ENCODE results near the gene ACTR2. TPM values are rescaled to one million over a fixed set of nuclear protein-coding genes. Genes with fewer than 3 reads are reported as not detected.

The ACTR2 gene
- total RNA-seq, 1 experiment from 2014 or later: 347 TPM

GRCh38 chr2:65198737-65199136, 28.9 kb upstream of the ACTR2 start:
- ChIA-PET CTCF (no interaction called here), POLR2A (no interaction called here)
- DNase-seq (ENCODE audit: low read depth, low spot score) (no peak), ATAC-seq (no peak)
- Histone ChIP-seq H3K27ac (ENCODE audit: low read length) (no peak overlapping the region), H3K4me3 (ENCODE audit: low read depth in 2 of 2, low read length in 2 of 2) (no peak overlapping the region), H3K36me3 (ENCODE audit: control insufficient read depth, insufficient read depth, low read length) (no peaks in the 10 kb centered on the region), H3K9me3 (ENCODE audit: control insufficient read depth, insufficient read depth, low read depth, low read length) (no peaks in the 10 kb centered on the region), H3K27me3 (ENCODE audit: control insufficient read depth, insufficient read depth, low read length) (peaks cover 4% of the 10 kb centered on the region), H3K4me1 (ENCODE audit: control insufficient read depth, insufficient read depth, low read length) (no peaks in the 10 kb centered on the region)
- intact Hi-C loops (cut with micrococcal nuclease; ENCODE audit: unreplicated experiment) (no loop called here), in situ Hi-C loops (cut with HindIII; ENCODE audit: low pct_unique_long_range_greater_than_20kb, low sequenced_read_pairs) (no loop called here)
- TF ChIP-seq POLR2AphosphoS5 (IDR thresholded peaks at IDR 0.05; ENCODE audit: low read depth, low read length) (no peak), SIN3A (IDR thresholded peaks at IDR 0.05; ENCODE audit: borderline replicate concordance, insufficient read depth, low read depth, low read length) (no peak), CTCF (IDR thresholded peaks at IDR 0.05) (no peak), TCF7L2 (IDR thresholded peaks at IDR 0.05; ENCODE audit: low read depth, low read length) (no peak), REST (IDR thresholded peaks at IDR 0.05; ENCODE audit: insufficient read depth in 1 of 2, low read depth in 2 of 2, low read length in 1 of 2) (no peak)
- no TSS peak for BruUV-seq (replicated peaks)

- ChIA-PET CTCF (no interaction called here), POLR2A (no interaction called here)
- in situ Hi-C loops (cut with HindIII; ENCODE audit: low pct_unique_long_range_greater_than_20kb, low sequenced_read_pairs) (no loop called here), intact Hi-C loops (cut with micrococcal nuclease; ENCODE audit: unreplicated experiment) (no loop called here)
- Histone ChIP-seq H3K27ac (ENCODE audit: low read length) (no peak overlapping the region), H3K9me3 (ENCODE audit: control insufficient read depth, insufficient read depth, low read depth, low read length) (no peaks in the 10 kb centered on the region), H3K4me3 (ENCODE audit: low read depth in 2 of 2, low read length in 2 of 2) (no peak overlapping the region), H3K36me3 (ENCODE audit: control insufficient read depth, insufficient read depth, low read length) (no peaks in the 10 kb centered on the region), H3K4me1 (ENCODE audit: control insufficient read depth, insufficient read depth, low read length) (no peaks in the 10 kb centered on the region), H3K27me3 (ENCODE audit: control insufficient read depth, insufficient read depth, low read length) (peaks cover 4% of the 10 kb centered on the region)
- ATAC-seq: no peak
- BruUV-seq (replicated peaks): no TSS peak
- no peak for DNase-seq (ENCODE audit: low read depth, low spot score)
- no peak for TF ChIP-seq SIN3A (IDR thresholded peaks at IDR 0.05; ENCODE audit: borderline replicate concordance, insufficient read depth, low read depth, low read length)
- no peak for TF ChIP-seq TCF7L2 (IDR thresholded peaks at IDR 0.05; ENCODE audit: low read depth, low read length)
- TF ChIP-seq CTCF (IDR thresholded peaks at IDR 0.05): no peak
- no peak for TF ChIP-seq REST (IDR thresholded peaks at IDR 0.05; ENCODE audit: insufficient read depth in 1 of 2, low read depth in 2 of 2, low read length in 1 of 2)
- TF ChIP-seq POLR2AphosphoS5 (IDR thresholded peaks at IDR 0.05; ENCODE audit: low read depth, low read length): no peak
Measured at GRCh38 chr2:65199166-65199565, 28.5 kb upstream of the ACTR2 start.
